Measurements from ENCODE around the gene BRAT1.
A peak's percentile ranks its signal among the peaks of the same experiment; 100 is the strongest.

BRAT1 gene

GRCh38 chr7:2509298-2509906, 45.9 kb downstream of the BRAT1 start:
- DNase-seq: no peak

DNA sequence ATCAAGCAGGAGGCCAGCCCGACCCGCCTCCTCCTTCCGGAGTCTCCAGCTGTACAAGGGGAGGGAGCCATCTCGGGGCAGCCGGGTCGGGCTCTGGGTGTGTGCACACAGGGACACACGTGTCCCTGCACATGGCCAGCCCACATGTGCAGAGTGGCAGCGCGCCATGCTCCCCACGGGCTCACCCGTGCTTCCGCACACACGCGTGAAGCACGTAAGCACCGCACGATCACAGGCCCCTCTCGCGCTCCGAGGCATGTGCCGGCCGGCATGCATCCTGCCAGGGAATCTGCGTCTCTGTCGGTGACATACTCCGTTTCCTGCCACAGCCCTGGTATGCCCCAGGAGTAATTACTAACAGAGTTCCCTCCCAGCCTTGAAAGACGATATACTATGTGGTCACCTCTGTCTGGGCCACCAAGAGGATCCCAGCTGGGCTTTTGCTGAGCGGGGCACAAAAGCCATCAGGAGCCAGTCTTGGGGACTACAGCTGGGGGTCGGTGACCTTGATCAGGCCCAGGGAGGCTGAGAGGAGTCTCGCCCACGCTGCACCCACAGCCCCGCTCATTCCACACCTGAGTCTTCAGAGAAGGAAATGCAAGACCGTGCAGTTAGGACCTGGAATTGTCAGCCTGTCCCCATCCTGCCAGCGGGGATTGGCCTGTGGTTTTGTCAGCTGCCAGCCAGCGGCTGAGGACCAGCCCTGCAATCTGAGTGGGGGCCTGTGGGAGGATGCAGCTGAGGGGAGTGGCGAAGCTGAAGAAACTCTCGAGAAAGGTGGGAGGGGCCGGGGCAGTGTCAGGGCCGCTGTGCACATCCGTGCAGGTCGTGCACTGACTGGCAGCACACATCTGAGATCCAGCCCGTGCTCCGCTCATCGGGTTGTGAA, 46.8 kb downstream of the BRAT1 start:
- DNase-seq: peak; percentile 74

GRCh38 chr7:2507917-2508306, 47.4 kb downstream of the BRAT1 start:
- no peak for DNase-seq

- no peak for DNase-seq
Observed at GRCh38 chr7:2507208-2507916, 48.0 kb downstream of the BRAT1 start.

DNA sequence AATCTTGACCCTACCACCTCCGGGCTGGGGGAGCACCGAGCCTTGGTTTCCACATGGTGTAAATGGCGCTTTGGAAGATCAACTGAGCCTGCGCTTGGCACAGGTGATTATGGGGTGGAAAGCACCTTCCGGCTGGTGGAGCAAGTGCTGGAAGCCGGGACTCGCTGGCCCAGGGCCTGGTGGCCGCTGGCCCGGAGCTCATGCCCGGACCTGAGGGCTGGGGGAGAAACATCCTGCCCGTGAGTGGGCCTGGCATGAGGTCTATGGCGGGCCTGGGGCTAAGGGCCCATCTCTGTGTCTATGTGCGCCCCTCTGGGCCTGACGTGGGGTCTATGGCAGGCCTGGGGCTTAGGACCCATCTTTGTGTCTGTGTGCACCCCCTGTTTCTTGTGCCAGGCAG, 49.9 kb downstream of the BRAT1 start:
- DNase-seq: no peak

- DNase-seq: no peak
Observed at GRCh38 chr7:2504889-2505375, 50.4 kb downstream of the BRAT1 start.

GRCh38 chr7:2504128-2504888, 51.0 kb downstream of the BRAT1 start:
- no peak for DNase-seq

DNA sequence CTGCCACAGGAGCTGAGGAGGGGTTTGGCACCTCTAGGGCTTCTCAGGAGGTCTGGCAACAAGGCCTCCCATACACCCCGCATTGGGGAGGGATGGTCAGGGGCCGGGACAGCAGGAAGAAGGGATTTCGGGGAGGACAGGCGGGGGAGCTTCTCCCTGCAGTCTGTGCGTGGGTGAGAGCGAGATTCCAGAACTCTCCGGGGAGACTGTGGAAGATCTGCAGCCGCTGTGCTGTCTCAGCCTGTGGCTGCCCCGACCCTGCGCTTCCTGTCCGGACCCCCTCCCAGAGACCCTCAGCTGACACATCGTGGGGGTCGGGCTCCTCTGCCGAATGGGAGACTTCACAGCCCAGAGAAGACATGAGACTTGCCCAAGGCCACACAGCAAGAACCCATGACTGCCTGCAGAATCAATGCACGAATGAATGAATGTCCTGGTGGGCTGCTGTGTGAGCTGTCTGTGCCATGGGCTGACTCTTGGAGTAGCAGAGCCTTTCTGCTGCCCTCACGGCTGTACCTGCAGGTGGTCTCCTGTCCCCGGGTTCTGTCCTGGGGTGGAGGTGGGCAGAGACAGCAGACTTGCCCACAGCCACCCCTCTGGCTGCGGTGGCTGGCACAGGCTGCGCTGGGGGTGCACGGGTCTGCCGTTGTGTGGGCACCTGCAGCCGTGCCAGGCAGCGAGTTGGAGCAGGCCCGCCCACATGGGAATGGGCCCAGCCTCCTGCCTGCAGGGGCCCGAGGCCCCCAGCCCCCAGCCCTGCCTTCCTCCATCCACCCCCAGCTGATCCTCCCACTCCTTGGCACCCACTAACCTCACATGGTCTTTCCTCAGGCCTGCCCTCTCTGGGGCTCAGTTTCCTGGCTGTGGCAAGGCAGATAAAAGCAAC, 52.0 kb downstream of the BRAT1 start:
- no peak for DNase-seq

DNA sequence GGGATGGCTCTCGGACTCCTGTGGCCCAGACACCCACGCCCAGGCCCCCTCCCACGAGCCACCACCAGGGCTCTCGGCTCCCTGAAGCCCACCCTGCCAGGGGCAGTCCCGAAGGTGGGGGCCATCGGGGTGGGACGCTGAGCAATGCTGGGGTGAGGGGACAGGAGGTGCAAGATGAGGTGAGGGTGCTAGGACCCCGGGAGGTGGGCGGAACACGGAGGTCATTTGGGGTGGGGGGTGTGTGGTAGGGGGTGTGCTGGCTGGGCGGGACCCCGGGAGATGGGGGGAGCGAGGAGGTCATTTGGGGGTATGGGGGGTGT, 52.7 kb downstream of the BRAT1 start:
- no peak for DNase-seq

- no peak for DNase-seq
Observed at GRCh38 chr7:2501947-2502646, 53.2 kb downstream of the BRAT1 start.

- DNase-seq: no peak
Observed at GRCh38 chr7:2500701-2501100, 54.6 kb downstream of the BRAT1 start.

GRCh38 chr7:2499719-2500430, 55.4 kb downstream of the BRAT1 start:
- DNase-seq: no peak

- DNase-seq: no peak
Observed at GRCh38 chr7:2499181-2499580, 56.1 kb downstream of the BRAT1 start.

GRCh38 chr7:2498708-2499107, 56.6 kb downstream of the BRAT1 start:
- DNase-seq: no peak

- no peak for DNase-seq
Observed at GRCh38 chr7:2497500-2498336, 57.6 kb downstream of the BRAT1 start.

GRCh38 chr7:2497065-2497464, 58.3 kb downstream of the BRAT1 start:
- no peak for DNase-seq

DNA sequence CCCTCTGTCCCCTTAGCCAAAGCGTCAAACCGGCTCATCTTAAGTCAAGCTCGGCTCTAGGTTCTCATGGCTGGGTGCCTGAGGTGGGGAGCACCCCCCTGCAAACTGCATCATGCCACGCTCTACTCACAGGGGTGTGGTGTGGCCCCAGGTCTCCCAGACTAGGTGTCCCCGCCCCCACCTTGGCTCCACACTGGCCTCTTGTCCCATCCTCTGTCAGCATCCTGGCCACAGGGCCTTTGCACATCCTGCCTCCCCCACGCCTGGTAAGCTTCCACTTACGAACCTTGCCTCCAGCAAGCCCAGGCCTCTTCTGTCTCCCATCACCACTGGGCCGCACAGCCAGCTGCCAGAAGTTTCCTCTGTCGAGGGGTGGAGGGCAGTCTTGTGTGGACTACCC, 58.9 kb downstream of the BRAT1 start:
- DNase-seq: no peak

DNA sequence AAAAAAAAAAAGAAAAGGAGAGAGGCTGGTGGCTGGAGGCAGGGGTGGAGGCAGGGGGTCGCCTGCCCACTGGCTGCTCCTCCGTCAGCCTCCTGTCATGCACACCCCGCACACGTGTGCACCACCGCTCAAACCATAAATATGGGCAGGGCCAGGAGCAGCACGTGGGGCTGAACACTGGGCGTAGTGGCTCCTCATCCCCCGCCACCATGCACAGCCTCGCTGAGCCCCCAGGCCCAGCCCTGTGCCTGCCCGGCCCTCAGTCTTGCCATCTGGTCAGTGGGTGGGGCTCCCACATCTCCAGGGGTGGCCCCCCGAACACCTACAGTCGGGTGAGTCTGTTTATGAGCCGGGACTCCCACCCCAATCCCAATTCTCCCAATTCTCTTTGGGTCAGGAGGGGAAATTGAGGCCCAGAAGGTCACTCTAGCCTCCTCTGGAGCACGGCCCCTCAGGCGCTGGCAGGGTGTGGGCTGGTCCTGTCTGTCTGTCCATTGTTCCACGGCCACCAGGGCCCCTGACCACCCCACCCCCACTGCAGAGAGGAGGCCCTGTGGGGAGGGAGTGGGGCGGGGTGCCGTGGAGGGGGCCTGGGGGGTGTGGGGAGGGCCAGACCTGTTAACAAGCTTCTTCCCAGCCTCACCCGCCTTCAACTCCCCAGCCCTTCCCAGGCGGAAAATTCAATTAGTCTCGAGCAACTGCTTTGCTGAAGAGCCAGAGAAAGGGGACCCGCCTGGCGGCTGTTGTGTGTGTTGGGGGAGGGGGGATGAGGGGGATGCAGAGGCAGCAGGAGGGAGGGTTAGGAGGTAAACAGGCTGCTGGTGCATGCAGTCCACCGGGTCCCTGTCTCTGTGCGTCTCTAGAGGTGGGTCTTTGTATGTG, 59.7 kb downstream of the BRAT1 start:
- DNase-seq: no peak

All from activated naive CD4-positive, alpha-beta T cell treated with Interleukin-2 at 50 U/mL for 16 hours (primary cell).